ENCODE results near the gene HDAC11.

- TF ChIP-seq NFYB (CRISPR knock-in tag; conservative IDR thresholded peaks at IDR 0.05; ENCODE audit: low read depth) (no peak), CTCF (IDR thresholded peaks at IDR 0.05) (no peak), ELF4 (CRISPR knock-in tag; IDR thresholded peaks at IDR 0.05; ENCODE audit: low read depth) (no peak)
Measured at GRCh38 chr3:13530241-13531009, 50.3 kb downstream of the HDAC11 start.
